HepG2 (cell line): ENCODE data around the gene TMEM116. TPM values are rescaled to one million over a fixed set of nuclear protein-coding genes. Genes with fewer than 3 reads are reported as not detected.

Source experiments
- ATAC-seq: fragments of 200-7000 bp; cut with Tn5 transposase; 3 replicates; pipeline ENCODE4 v1.9.1; 2020; ENCODE audit warnings: mild to moderate bottlenecking, moderate library complexity
- BruUV-seq: library from RNA; stranded (reverse); fragments of 400-500 nt; replicated peaks from 2 replicates; lab custom pipeline; 2021; lab: Mats Ljungman, UMichigan
- CTCF ChIA-PET: fragments of 300-600 bp; formaldehyde crosslinking; extraction: SDS; loops from one replicate; lab custom pipeline; 2021; ENCODE audit warnings: low total read pairs, inconsistent platforms, low intra/inter-chr PET ratio; lab: Yijun Ruan, JAX
- POLR2A ChIA-PET: fragments of 350-600 bp; sonication (Branson Sonifier 250); formaldehyde crosslinking; loops from one replicate; lab custom pipeline; 2020; ENCODE audit warnings: antibody characterized with exemption, inconsistent platforms; lab: Yijun Ruan, JAX
- DNase-seq: peaks from one replicate; pipeline ENCODE4 v3.0.0-alpha.2; 2015; ENCODE audit warnings: low spot score
- FAIRE-seq: peaks from 3 replicates; lab custom pipeline; 2011; peaks lifted over from hg19 to GRCh38; lab: Jason Lieb, UNC
- H2AFZ ChIP-seq: one replicate; pipeline ENCODE4 v1.6.1; 2011; ENCODE audit warnings: low read length, inconsistent platforms
- H3K27ac ChIP-seq: fragments of 300-600 bp; 3 replicates; pipeline ENCODE4 v1.8.0; 2011; ENCODE audit warnings: mixed run types, mild to moderate bottlenecking, mixed read lengths, low read length, inconsistent platforms; ENCODE audit not compliant: insufficient read depth; ENCODE audit errors: extremely low read length
- H3K27me3 ChIP-seq, 2 experiments: fragments of 200-600 bp in 1 of 2; 2 replicates in 1 of 2; 3 replicates in 1 of 2; pipeline versions ENCODE4 v1.6.0 to v1.8.0; 2011; ENCODE audit warnings: low read length in 2 of 2, mild to moderate bottlenecking in 2 of 2, moderate library complexity in 2 of 2, inconsistent platforms in 1 of 2; ENCODE audit not compliant: insufficient read depth in 2 of 2, control insufficient read depth in 1 of 2
- H3K36me3 ChIP-seq, 2 experiments: fragments of 200-600 bp in 1 of 2; replicated peaks in 1 of 2; 2 replicates in 1 of 2; 3 replicates in 1 of 2; pipeline versions ENCODE4 v1.5.1 to v1.8.0; 2011; ENCODE audit warnings: low read length in 2 of 2, inconsistent platforms in 1 of 2; ENCODE audit not compliant: insufficient read depth in 2 of 2, control insufficient read depth in 1 of 2
- H3K4me1 ChIP-seq: 2 replicates; pipeline ENCODE4 v1.5.1; 2012; ENCODE audit warnings: low read length, inconsistent platforms; ENCODE audit not compliant: insufficient read depth
- H3K4me2 ChIP-seq: 2 replicates; pipeline ENCODE4 v1.6.0; 2011; ENCODE audit warnings: low read depth, low read length, inconsistent platforms
- H3K4me3 ChIP-seq, 3 experiments: fragments of 200-600 bp in 1 of 3; sonication (generic), shearing (Covaris generic) in 1 of 3; replicated peaks in 1 of 3; 2 replicates each; pipeline ENCODE4 v1.5.1; 2011 to 2016; ENCODE audit warnings: low read length in 3 of 3, inconsistent platforms in 2 of 3, low read depth in 2 of 3, mild to moderate bottlenecking in 2 of 3, control low read depth in 1 of 3, mixed read lengths in 1 of 3; ENCODE audit not compliant: insufficient read depth in 1 of 3
- H3K79me2 ChIP-seq: one replicate; pipeline ENCODE4 v1.6.1; 2011; ENCODE audit warnings: low read length, inconsistent platforms; ENCODE audit not compliant: insufficient read depth
- H3K9ac ChIP-seq: 2 replicates; pipeline ENCODE4 v1.6.0; 2011; ENCODE audit warnings: mild to moderate bottlenecking, low read depth, low read length, inconsistent platforms; ENCODE audit not compliant: insufficient read depth
- H3K9me3 ChIP-seq: 2 replicates; pipeline ENCODE4 v1.5.1; 2012; ENCODE audit warnings: mild to moderate bottlenecking, low read length
- H4K20me1 ChIP-seq: 2 replicates; pipeline ENCODE4 v1.6.0; 2011; ENCODE audit warnings: inconsistent platforms, mild to moderate bottlenecking, low read length, moderate library complexity; ENCODE audit not compliant: insufficient read depth
- ATF1 ChIP-seq: IDR thresholded peaks from 2 replicates; pipeline ENCODE4 v1.6.1; 2016; ENCODE audit warnings: mild to moderate bottlenecking, control low read depth
- HNF4A ChIP-seq: sonication (generic); formaldehyde crosslinking; IDR thresholded peaks from 2 replicates; pipeline ENCODE4 v1.4.0; 2020; ENCODE audit warnings: missing genetic modification reagents
- IRF2 ChIP-seq: IDR thresholded peaks from 2 replicates; pipeline ENCODE4 v1.6.1; 2018; ENCODE audit warnings: missing genetic modification reagents, missing compliant biosample characterization
- MAFF ChIP-seq: IDR thresholded peaks from 2 replicates; pipeline ENCODE4 v1.6.1; 2011; ENCODE audit warnings: low read depth, low read length, improper control_type of control experiment
- MBD4 ChIP-seq: IDR thresholded peaks from 2 replicates; pipeline ENCODE4 v1.6.1; 2012; ENCODE audit warnings: low read length, inconsistent platforms, borderline replicate concordance
- MTA3 ChIP-seq: sonication (generic); formaldehyde crosslinking; IDR thresholded peaks from 2 replicates; pipeline ENCODE4 v1.4.0; 2020; ENCODE audit warnings: missing genetic modification reagents
- NR2C2 ChIP-seq: sonication (generic); formaldehyde crosslinking; IDR thresholded peaks from 2 replicates; pipeline ENCODE4 v1.4.0; 2020; ENCODE audit warnings: missing genetic modification reagents, mild to moderate bottlenecking, moderate library complexity, borderline replicate concordance
- STAT5B ChIP-seq: sonication (generic); formaldehyde crosslinking; IDR thresholded peaks from 2 replicates; pipeline ENCODE4 v1.4.0; 2020; ENCODE audit warnings: missing genetic modification reagents
- ZBTB7B ChIP-seq: sonication (generic); formaldehyde crosslinking; IDR thresholded peaks from 2 replicates; pipeline ENCODE4 v1.4.0; 2020; ENCODE audit warnings: missing genetic modification reagents
- ZC3H4 ChIP-seq: sonication (generic); formaldehyde crosslinking; IDR thresholded peaks from 2 replicates; pipeline ENCODE4 v1.4.0; 2020; ENCODE audit warnings: missing genetic modification reagents, borderline replicate concordance
- ZEB1 ChIP-seq: IDR thresholded peaks from 2 replicates; pipeline ENCODE4 v1.6.1; 2012; ENCODE audit warnings: mild to moderate bottlenecking, low read depth, inconsistent platforms; ENCODE audit not compliant: insufficient replicate concordance
- ZNF350 ChIP-seq: sonication (generic); formaldehyde crosslinking; IDR thresholded peaks from 2 replicates; pipeline ENCODE4 v1.4.0; 2020; ENCODE audit warnings: mild to moderate bottlenecking, low read depth, missing genetic modification reagents, borderline replicate concordance
- ZNF503 ChIP-seq: sonication (generic); formaldehyde crosslinking; IDR thresholded peaks from 2 replicates; pipeline ENCODE4 v1.4.0; 2020; ENCODE audit warnings: missing genetic modification reagents
- ZNF530 ChIP-seq: sonication (generic); formaldehyde crosslinking; IDR thresholded peaks from 2 replicates; pipeline ENCODE4 v1.5.0; 2020; ENCODE audit warnings: low read depth, mild to moderate bottlenecking, missing genetic modification reagents
- ZNF747 ChIP-seq: sonication (generic); formaldehyde crosslinking; IDR thresholded peaks from 2 replicates; pipeline ENCODE4 v1.8.1; 2023; ENCODE audit warnings: missing genetic modification reagents, mild to moderate bottlenecking, borderline replicate concordance
- ZNF772 ChIP-seq: sonication (generic); formaldehyde crosslinking; IDR thresholded peaks from 2 replicates; pipeline ENCODE4 v1.5.0; 2020; ENCODE audit warnings: mild to moderate bottlenecking, missing genetic modification reagents
- WGBS: methylation state at CpG from one replicate; pipeline ENCODE4 v1.1.6; 2017; ENCODE audit warnings: low lambda C conversion rate; 5-methylcytosine and 5-hydroxymethylcytosine counted together
- in situ Hi-C: cut with HindIII; loops from 2 replicates; pipeline ENCODE4 v1.10.0; 2017; ENCODE audit warnings: low pct_unique_long_range_greater_than_20kb; ENCODE audit not compliant: extremely low pct_ligation_motif_present
- intact Hi-C: fragments of 100-400 bp; cut with micrococcal nuclease; formaldehyde crosslinking; loops from one replicate; pipeline ENCODE4 v1.10.0; 2022; ENCODE audit not compliant: unreplicated experiment
- polyA plus RNA-seq, 8 experiments: library from polyadenylated mRNA; depleted of rRNA in 3 of 8; stranded (reverse) in 7 of 8; unstranded in 1 of 8; fragments of >200 nt; fragmentation: Illumina TruSeq in 4 of 8; extraction: Trizol in 4 of 8; gene quantifications; 2 replicates each; pipeline versions ENCODE4 v1.2.1 to v1.2.3, GENCODE V29; 2011 to 2016; ENCODE audit warnings: low read depth in 4 of 8, missing spikeins in 1 of 8, mixed read lengths in 1 of 8; ENCODE audit not compliant: insufficient read depth in 1 of 8
- total RNA-seq, 5 experiments: library from RNA; depleted of rRNA; stranded (reverse); fragments of >200 nt; fragmentation: Illumina TruSeq; extraction: Trizol; gene quantifications; 2 replicates each; pipeline ENCODE4 v1.2.3, GENCODE V29; 2016; ENCODE audit warnings: low read depth in 1 of 5
- TF ChIP-seq, protein P1 (sequence below): sonication (generic); formaldehyde crosslinking; IDR thresholded peaks from 2 replicates; pipeline ENCODE4 v1.5.1; 2020; ENCODE audit warnings: mild to moderate bottlenecking, missing genetic modification reagents

TMEM116 gene
- total and polyA plus RNA-seq, 2 of the 13 experiments (the other 11 are each of a cell fraction or from before 2014, with no cell fraction given) = 14.0 to 17.8 TPM

DNA sequence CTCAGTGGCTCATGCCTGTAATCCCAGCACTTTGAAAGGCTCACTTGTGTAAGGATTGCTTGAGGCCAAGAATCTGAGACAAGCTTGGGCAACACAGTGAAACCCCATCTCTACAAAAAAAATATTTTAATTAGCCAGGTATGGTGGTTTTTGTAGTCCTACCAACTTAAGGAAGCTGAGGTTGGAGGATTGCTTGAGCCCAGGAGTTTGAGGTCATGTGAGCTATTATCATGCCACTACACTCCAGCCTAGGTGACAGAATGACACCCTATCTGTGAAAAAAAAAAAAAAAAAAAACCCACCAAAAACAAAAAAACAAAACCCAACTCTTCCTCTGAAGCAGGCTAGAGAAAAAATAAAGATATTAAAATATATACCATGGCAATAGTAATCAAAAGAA lies 41.2 kb downstream of the TMEM116 start:
- H3K4me1 ChIP-seq = peaks cover 10% of the 10 kb centered on the region
- no peak overlapping the region for H3K4me2 ChIP-seq
- H3K36me3 ChIP-seq = no peaks in the 10 kb centered on the region
- no TSS peak for BruUV-seq
- in situ Hi-C loops = no loop called here
- POLR2A ChIA-PET = no interaction called here
- CTCF ChIA-PET = no interaction called here
- intact Hi-C loops = no loop called here
- no peak overlapping the region for H3K4me3 ChIP-seq
- TF ChIP-seq ATF1 (CRISPR knock-in tag) (no peak), IRF2 (CRISPR knock-in tag) (no peak), ZNF747 (CRISPR knock-in tag) (no peak), NR2C2 (no peak)
- no peaks in the 10 kb centered on the region for H3K79me2 ChIP-seq
- H3K27me3 ChIP-seq = no peaks in the 10 kb centered on the region; a peak in 1 of 5 replicates
- no peak overlapping the region for H3K27ac ChIP-seq
- no peak for DNase-seq
- no peak overlapping the region for H3K9ac ChIP-seq
- no peaks in the 10 kb centered on the region for H4K20me1 ChIP-seq
- peaks cover 13% of the 10 kb centered on the region; the same call in 1 of the 2 replicates for H3K9me3 ChIP-seq
- ATAC-seq = no peak
- no peak for FAIRE-seq
- no peak overlapping the region for H2AFZ ChIP-seq

GRCh38 chr12:111964935-111965334 lies 48.0 kb downstream of the TMEM116 start:
- BruUV-seq = no TSS peak
- ATAC-seq = no peak
- no peaks in the 10 kb centered on the region for H3K27me3 ChIP-seq
- no peaks in the 10 kb centered on the region for H3K9me3 ChIP-seq
- ChIA-PET CTCF (no interaction called here), POLR2A (no interaction called here)
- FAIRE-seq = no peak
- DNase-seq = no peak
- no peaks in the 10 kb centered on the region for H3K4me1 ChIP-seq
- no peaks in the 10 kb centered on the region for H3K79me2 ChIP-seq
- in situ Hi-C loops = no loop called here
- intact Hi-C loops = no loop called here
- no peak overlapping the region for H3K4me2 ChIP-seq
- H2AFZ ChIP-seq = no peak overlapping the region
- no peaks in the 10 kb centered on the region for H3K36me3 ChIP-seq
- no peak overlapping the region for H3K4me3 ChIP-seq
- H3K9ac ChIP-seq = no peak overlapping the region
- no peaks in the 10 kb centered on the region for H4K20me1 ChIP-seq
- WGBS = 61% methylated on average over 1 of the region's 1 CpG
- H3K27ac ChIP-seq = no peak overlapping the region
- no peak for TF ChIP-seq ZC3H4 (CRISPR knock-in tag)
- no peak for TF ChIP-seq ZBTB7B
- no peak for TF ChIP-seq ZNF772 (CRISPR knock-in tag)
- TF ChIP-seq ZNF350 (CRISPR knock-in tag) = no peak
- no peak for TF ChIP-seq MBD4
- TF ChIP-seq HNF4A (CRISPR knock-in tag) = no peak
- no peak for TF ChIP-seq MTA3 (CRISPR knock-in tag)
- TF ChIP-seq STAT5B (CRISPR knock-in tag) = no peak
- TF ChIP-seq, protein P1, sequence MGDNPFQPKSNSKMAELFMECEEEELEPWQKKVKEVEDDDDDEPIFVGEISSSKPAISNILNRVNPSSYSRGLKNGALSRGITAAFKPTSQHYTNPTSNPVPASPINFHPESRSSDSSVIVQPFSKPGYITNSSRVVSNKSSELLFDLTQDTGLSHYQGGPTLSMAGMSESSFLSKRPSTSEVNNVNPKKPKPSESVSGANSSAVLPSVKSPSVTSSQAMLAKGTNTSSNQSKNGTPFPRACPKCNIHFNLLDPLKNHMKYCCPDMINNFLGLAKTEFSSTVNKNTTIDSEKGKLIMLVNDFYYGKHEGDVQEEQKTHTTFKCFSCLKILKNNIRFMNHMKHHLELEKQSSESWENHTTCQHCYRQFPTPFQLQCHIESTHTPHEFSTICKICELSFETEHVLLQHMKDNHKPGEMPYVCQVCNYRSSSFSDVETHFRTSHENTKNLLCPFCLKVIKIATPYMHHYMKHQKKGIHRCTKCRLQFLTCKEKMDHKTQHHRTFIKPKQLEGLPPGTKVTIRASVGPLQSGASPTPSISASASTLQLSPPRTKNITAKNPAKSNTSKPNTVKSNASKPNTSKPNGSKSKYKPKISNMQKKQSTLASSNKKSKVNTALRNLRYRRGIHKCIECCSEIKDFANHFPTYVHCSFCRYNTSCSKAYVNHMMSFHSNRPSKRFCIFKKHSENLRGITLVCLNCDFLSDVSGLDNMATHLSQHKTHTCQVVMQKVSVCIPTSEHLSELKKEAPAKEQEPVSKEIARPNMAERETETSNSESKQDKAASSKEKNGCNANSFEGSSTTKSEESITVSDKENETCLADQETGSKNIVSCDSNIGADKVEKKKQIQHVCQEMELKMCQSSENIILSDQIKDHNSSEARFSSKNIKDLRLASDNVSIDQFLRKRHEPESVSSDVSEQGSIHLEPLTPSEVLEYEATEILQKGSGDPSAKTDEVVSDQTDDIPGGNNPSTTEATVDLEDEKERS (CRISPR knock-in tag) = no peak
- TF ChIP-seq MAFF = no peak
- no peak for TF ChIP-seq ZEB1
- no peak for TF ChIP-seq ZNF530
- no peak for TF ChIP-seq ZNF503 (CRISPR knock-in tag)
